Keratinocyte (primary cell): ENCODE data around the gene TEDC2.

Experiments used
- CTCF ChIP-seq, 3 experiments: IDR thresholded peaks in 1 of 3; conservative IDR thresholded peaks in 1 of 3; optimal IDR thresholded peaks in 1 of 3; 2 replicates in 2 of 3; 3 replicates in 1 of 3; pipeline versions ENCODE3 to v1.5.1; 2011; ENCODE audit warnings: low read length in 3 of 3, mild to moderate bottlenecking in 3 of 3, moderate library complexity in 2 of 3, control low read depth in 1 of 3, inconsistent platforms in 1 of 3; ENCODE audit not compliant: insufficient read depth in 2 of 3; ENCODE audit errors: extremely low read depth in 1 of 3
- EZH2 ChIP-seq: IDR thresholded peaks from one replicate; pipeline ENCODE4 v1.6.1; 2012; ENCODE audit warnings: inconsistent platforms, mild to moderate bottlenecking, low read length, moderate library complexity

GRCh38 chr16:2459647-2460390 lies at the start of gene TEDC2:
- no peak for TF ChIP-seq CTCF (optimal IDR thresholded peaks at IDR 0.05 in 1 of 3, IDR thresholded peaks at IDR 0.05 in 1 of 3, conservative IDR thresholded peaks at IDR 0.05 in 1 of 3; ENCODE audit: extremely low read depth in 1 of 3, insufficient read depth in 2 of 3, low read length in 3 of 3)
- no peak for TF ChIP-seq EZH2
